Measurements from ENCODE around the gene TAF3.

TAF3 gene

GRCh38 chr10:7817576-7817975 is 729 bp upstream of the TAF3 start:
- Histone ChIP-seq H3K27me3 (ENCODE audit: control insufficient read depth, insufficient read depth, low read length) (no peaks in the 10 kb centered on the region), H3K9ac (ENCODE audit: low read length) (peak overlapping the region; percentile 73), H3K4me3 (ENCODE audit: low read length) (peak overlapping the region; percentile 84), H3K36me3 (ENCODE audit: control insufficient read depth, insufficient read depth, low read length) (no peaks in the 10 kb centered on the region), H3K9me3 (ENCODE audit: control insufficient read depth, low read length) (no peaks in the 10 kb centered on the region), H3K4me1 (ENCODE audit: control insufficient read depth, insufficient read depth, low read length) (no peaks in the 10 kb centered on the region)

DNA sequence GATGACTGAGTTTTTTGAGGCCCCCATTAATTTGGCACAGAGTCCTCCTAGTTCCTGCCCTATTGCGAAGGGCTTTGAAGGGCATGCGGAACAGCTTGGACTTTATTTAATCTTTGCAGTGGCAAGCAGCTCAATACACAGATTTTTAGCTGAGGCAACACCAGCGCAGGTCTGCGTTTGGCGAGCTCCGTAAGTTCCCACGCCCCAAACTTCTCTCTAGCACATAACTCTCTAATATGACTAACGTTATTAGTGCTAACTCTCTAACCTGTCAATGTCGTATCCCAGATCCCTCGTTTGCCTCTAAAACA is 366 bp upstream of the TAF3 start:
- Histone ChIP-seq H3K4me1 (ENCODE audit: control insufficient read depth, insufficient read depth, low read length) (no peaks in the 10 kb centered on the region), H3K4me3 (ENCODE audit: low read length) (peak overlapping the region; percentile 84), H3K9ac (ENCODE audit: low read length) (peak overlapping the region; percentile 73), H3K9me3 (ENCODE audit: control insufficient read depth, low read length) (no peaks in the 10 kb centered on the region), H3K27me3 (ENCODE audit: control insufficient read depth, insufficient read depth, low read length) (no peaks in the 10 kb centered on the region), H3K36me3 (ENCODE audit: control insufficient read depth, insufficient read depth, low read length) (no peaks in the 10 kb centered on the region)

- H3K9ac ChIP-seq (ENCODE audit: low read length) = peak overlapping the region; percentile 73
- peak overlapping the region; percentile 84 for H3K4me3 ChIP-seq (ENCODE audit: low read length)
- H3K9me3 ChIP-seq (ENCODE audit: control insufficient read depth, low read length) = no peaks in the 10 kb centered on the region
These were observed 786 bp downstream of the TAF3 start for GRCh38 chr10:7819121-7819460.

DNA sequence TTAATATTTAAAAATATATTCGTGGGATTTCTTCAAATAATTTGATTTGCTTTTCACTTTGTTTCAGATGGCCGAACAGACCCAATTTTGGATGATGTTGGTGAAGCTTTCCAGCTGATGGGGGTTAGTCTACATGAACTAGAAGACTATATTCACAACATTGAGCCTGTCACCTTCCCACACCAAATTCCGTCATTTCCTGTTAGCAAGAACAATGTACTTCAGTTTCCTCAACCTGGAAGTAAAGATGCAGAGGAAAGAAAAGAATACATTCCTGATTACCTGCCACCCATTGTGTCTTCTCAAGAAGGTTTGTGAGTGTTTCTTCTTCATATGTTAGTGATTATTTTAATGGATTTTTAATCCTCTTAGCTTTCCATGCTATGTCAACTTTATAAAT is 5.9 kb downstream of the TAF3 start:
- Histone ChIP-seq H3K4me3 (ENCODE audit: low read length) (no peak overlapping the region), H3K36me3 (ENCODE audit: control insufficient read depth, insufficient read depth, low read length) (no peaks in the 10 kb centered on the region), H3K9ac (ENCODE audit: low read length) (no peak overlapping the region), H3K9me3 (ENCODE audit: control insufficient read depth, low read length) (no peaks in the 10 kb centered on the region), H3K27me3 (ENCODE audit: control insufficient read depth, insufficient read depth, low read length) (no peaks in the 10 kb centered on the region), H3K4me1 (ENCODE audit: control insufficient read depth, insufficient read depth, low read length) (no peaks in the 10 kb centered on the region)

More at GRCh38 chr10:7819121-7819460, 786 bp downstream of the TAF3 start:
- Histone ChIP-seq H3K27me3 (ENCODE audit: control insufficient read depth, insufficient read depth, low read length) (no peaks in the 10 kb centered on the region), H3K4me1 (ENCODE audit: control insufficient read depth, insufficient read depth, low read length) (no peaks in the 10 kb centered on the region), H3K36me3 (ENCODE audit: control insufficient read depth, insufficient read depth, low read length) (no peaks in the 10 kb centered on the region)

GRCh38 chr10:7826971-7827370 is 8.7 kb downstream of the TAF3 start:
- Histone ChIP-seq H3K9ac (ENCODE audit: low read length) (no peak overlapping the region), H3K9me3 (ENCODE audit: control insufficient read depth, low read length) (no peaks in the 10 kb centered on the region), H3K36me3 (ENCODE audit: control insufficient read depth, insufficient read depth, low read length) (no peaks in the 10 kb centered on the region), H3K27me3 (ENCODE audit: control insufficient read depth, insufficient read depth, low read length) (no peaks in the 10 kb centered on the region), H3K4me3 (ENCODE audit: low read length) (no peak overlapping the region), H3K4me1 (ENCODE audit: control insufficient read depth, insufficient read depth, low read length) (no peaks in the 10 kb centered on the region)

GRCh38 chr10:7829289-7829834 is 11.1 kb downstream of the TAF3 start:
- no peaks in the 10 kb centered on the region for H3K9me3 ChIP-seq (ENCODE audit: control insufficient read depth, low read length)
- H3K9ac ChIP-seq (ENCODE audit: low read length) = no peak overlapping the region
- no peaks in the 10 kb centered on the region for H3K36me3 ChIP-seq (ENCODE audit: control insufficient read depth, insufficient read depth, low read length)
- H3K4me1 ChIP-seq (ENCODE audit: control insufficient read depth, insufficient read depth, low read length) = no peaks in the 10 kb centered on the region
- no peak overlapping the region for H3K4me3 ChIP-seq (ENCODE audit: low read length)
- no peaks in the 10 kb centered on the region for H3K27me3 ChIP-seq (ENCODE audit: control insufficient read depth, insufficient read depth, low read length)

DNA sequence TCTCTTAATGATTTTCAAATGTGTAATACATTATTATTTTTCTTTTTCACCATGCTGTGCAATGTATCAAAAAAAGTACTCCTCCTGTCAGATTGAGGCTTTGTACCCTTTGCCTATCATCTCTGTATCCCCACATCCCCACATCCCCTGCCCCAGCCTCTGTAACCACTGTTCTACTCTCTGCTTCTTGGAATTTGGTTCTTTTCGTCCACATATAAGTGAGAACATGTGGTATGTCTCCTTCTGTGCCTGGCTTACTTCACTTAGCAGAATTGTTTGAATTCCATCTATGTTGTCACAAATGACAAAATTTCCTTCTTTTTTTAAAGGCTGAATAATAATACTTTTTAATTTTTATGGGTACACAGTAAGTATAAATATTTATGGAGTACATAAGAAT is 13.8 kb downstream of the TAF3 start:
- Histone ChIP-seq H3K4me1 (ENCODE audit: control insufficient read depth, insufficient read depth, low read length) (no peaks in the 10 kb centered on the region), H3K9ac (ENCODE audit: low read length) (no peak overlapping the region), H3K4me3 (ENCODE audit: low read length) (no peak overlapping the region), H3K36me3 (ENCODE audit: control insufficient read depth, insufficient read depth, low read length) (no peaks in the 10 kb centered on the region), H3K27me3 (ENCODE audit: control insufficient read depth, insufficient read depth, low read length) (no peaks in the 10 kb centered on the region), H3K9me3 (ENCODE audit: control insufficient read depth, low read length) (no peaks in the 10 kb centered on the region)

DNA sequence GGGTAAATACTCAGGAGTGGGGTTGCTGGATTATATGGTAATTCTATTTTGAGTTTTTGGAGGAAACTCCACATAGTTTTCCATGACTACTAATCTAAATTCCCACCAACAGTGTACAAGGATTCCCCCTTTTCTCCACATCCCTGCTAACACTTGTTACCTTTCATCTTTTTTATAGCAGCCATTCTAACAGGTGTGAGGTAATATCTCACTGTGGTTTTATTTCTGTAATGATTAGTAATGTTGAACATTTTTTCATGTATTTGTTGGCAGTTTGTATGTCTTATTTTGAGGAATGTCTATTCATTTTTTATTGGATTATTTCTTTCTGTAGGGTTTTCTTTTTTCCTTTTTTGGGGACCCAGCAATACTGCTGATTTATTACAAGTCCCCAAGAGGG is 14.9 kb downstream of the TAF3 start:
- H3K4me1 ChIP-seq (ENCODE audit: control insufficient read depth, insufficient read depth, low read length) = no peaks in the 10 kb centered on the region
- no peaks in the 10 kb centered on the region for H3K27me3 ChIP-seq (ENCODE audit: control insufficient read depth, insufficient read depth, low read length)
- H3K9ac ChIP-seq (ENCODE audit: low read length) = no peak overlapping the region
- no peaks in the 10 kb centered on the region for H3K9me3 ChIP-seq (ENCODE audit: control insufficient read depth, low read length)
- H3K36me3 ChIP-seq (ENCODE audit: control insufficient read depth, insufficient read depth, low read length) = no peaks in the 10 kb centered on the region
- H3K4me3 ChIP-seq (ENCODE audit: low read length) = no peak overlapping the region

DNA sequence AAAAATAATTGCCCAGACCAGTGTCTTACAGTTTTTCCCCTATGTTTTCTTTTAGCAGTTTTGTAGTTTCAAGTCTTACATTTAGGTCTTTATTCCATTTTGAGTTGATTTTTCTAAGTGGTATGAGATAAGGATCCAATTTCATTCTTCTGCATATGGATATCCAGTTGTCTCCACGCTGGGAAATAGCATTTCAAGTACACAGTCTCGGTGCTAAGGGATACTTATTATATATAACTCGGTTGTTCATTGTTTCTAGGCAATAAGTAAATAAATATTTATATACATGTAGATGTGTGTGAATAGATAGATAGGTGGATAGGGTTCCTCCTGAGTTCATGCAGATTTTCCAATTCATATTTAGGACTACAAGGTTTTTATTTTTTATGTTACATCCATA is 16.0 kb downstream of the TAF3 start:
- Histone ChIP-seq H3K36me3 (ENCODE audit: control insufficient read depth, insufficient read depth, low read length) (no peaks in the 10 kb centered on the region), H3K27me3 (ENCODE audit: control insufficient read depth, insufficient read depth, low read length) (no peaks in the 10 kb centered on the region), H3K9ac (ENCODE audit: low read length) (no peak overlapping the region), H3K4me3 (ENCODE audit: low read length) (no peak overlapping the region), H3K9me3 (ENCODE audit: control insufficient read depth, low read length) (no peaks in the 10 kb centered on the region), H3K4me1 (ENCODE audit: control insufficient read depth, insufficient read depth, low read length) (no peaks in the 10 kb centered on the region)

GRCh38 chr10:7836571-7836970 is 18.3 kb downstream of the TAF3 start:
- Histone ChIP-seq H3K9ac (ENCODE audit: low read length) (no peak overlapping the region), H3K4me1 (ENCODE audit: control insufficient read depth, insufficient read depth, low read length) (no peaks in the 10 kb centered on the region), H3K36me3 (ENCODE audit: control insufficient read depth, insufficient read depth, low read length) (no peaks in the 10 kb centered on the region), H3K4me3 (ENCODE audit: low read length) (no peak overlapping the region), H3K27me3 (ENCODE audit: control insufficient read depth, insufficient read depth, low read length) (no peaks in the 10 kb centered on the region), H3K9me3 (ENCODE audit: control insufficient read depth, low read length) (no peaks in the 10 kb centered on the region)

GRCh38 chr10:7846591-7846990 is 28.3 kb downstream of the TAF3 start:
- H3K9ac ChIP-seq (ENCODE audit: low read length) = no peak overlapping the region

DNA sequence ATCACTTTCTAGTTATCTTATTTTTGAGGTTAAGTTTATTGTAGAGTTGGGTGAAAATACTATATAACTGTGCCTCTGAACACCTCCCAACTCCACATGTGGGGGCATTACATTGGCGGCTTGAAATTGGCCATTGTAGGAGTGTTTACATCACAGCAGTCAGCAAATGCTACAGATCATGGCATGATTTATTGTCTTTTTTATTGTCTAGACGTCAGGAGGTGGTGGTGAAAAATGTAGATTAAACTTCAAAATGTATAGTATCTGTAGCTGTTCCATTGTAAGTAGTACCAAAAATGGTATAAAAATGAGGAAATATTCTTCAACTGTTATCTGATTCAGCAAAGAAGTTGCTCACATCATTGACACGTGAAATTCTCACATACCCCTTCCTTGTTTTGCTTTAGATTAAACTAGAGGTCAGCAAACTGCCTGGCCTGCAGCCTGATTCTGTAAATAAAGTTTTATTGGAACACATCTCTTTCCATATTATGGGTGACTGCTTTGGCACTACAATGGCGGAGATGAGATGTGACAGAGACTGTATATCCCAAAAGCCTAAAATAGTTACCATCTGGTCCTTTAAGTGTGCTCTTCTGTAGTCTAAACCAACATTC is 35.0 kb downstream of the TAF3 start:
- peaks cover 18% of the 10 kb centered on the region for H3K4me1 ChIP-seq (ENCODE audit: control insufficient read depth, insufficient read depth, low read length)
- no peaks in the 10 kb centered on the region for H3K36me3 ChIP-seq (ENCODE audit: control insufficient read depth, insufficient read depth, low read length)
- no peak overlapping the region for H3K9ac ChIP-seq (ENCODE audit: low read length)
- H3K4me3 ChIP-seq (ENCODE audit: low read length) = no peak overlapping the region
- no peaks in the 10 kb centered on the region for H3K27me3 ChIP-seq (ENCODE audit: control insufficient read depth, insufficient read depth, low read length)
- H3K9me3 ChIP-seq (ENCODE audit: control insufficient read depth, low read length) = no peaks in the 10 kb centered on the region

More at GRCh38 chr10:7846591-7846990, 28.3 kb downstream of the TAF3 start:
- no peak overlapping the region for H3K4me3 ChIP-seq (ENCODE audit: low read length)
- H3K4me1 ChIP-seq (ENCODE audit: control insufficient read depth, insufficient read depth, low read length) = peaks cover under 1% of the 10 kb centered on the region
- H3K36me3 ChIP-seq (ENCODE audit: control insufficient read depth, insufficient read depth, low read length) = no peaks in the 10 kb centered on the region
- H3K27me3 ChIP-seq (ENCODE audit: control insufficient read depth, insufficient read depth, low read length) = no peaks in the 10 kb centered on the region
- no peaks in the 10 kb centered on the region for H3K9me3 ChIP-seq (ENCODE audit: control insufficient read depth, low read length)

GRCh38 chr10:7853890-7854289 is 35.6 kb downstream of the TAF3 start:
- Histone ChIP-seq H3K4me1 (ENCODE audit: control insufficient read depth, insufficient read depth, low read length) (peaks cover 18% of the 10 kb centered on the region), H3K9me3 (ENCODE audit: control insufficient read depth, low read length) (no peaks in the 10 kb centered on the region), H3K27me3 (ENCODE audit: control insufficient read depth, insufficient read depth, low read length) (no peaks in the 10 kb centered on the region), H3K9ac (ENCODE audit: low read length) (no peak overlapping the region), H3K36me3 (ENCODE audit: control insufficient read depth, insufficient read depth, low read length) (no peaks in the 10 kb centered on the region), H3K4me3 (ENCODE audit: low read length) (no peak overlapping the region)
